HG02588 (cell line): ENCODE results near the gene NAA10.

ENCODE experiments used
- ATAC-seq: cut with Tn5 transposase; IDR thresholded peaks from one replicate; pipeline ENCODE4 v1.9.1; 2021; ENCODE audit warnings: mild to moderate bottlenecking, moderate library complexity; ENCODE audit not compliant: unreplicated experiment

Gene NAA10

DNA sequence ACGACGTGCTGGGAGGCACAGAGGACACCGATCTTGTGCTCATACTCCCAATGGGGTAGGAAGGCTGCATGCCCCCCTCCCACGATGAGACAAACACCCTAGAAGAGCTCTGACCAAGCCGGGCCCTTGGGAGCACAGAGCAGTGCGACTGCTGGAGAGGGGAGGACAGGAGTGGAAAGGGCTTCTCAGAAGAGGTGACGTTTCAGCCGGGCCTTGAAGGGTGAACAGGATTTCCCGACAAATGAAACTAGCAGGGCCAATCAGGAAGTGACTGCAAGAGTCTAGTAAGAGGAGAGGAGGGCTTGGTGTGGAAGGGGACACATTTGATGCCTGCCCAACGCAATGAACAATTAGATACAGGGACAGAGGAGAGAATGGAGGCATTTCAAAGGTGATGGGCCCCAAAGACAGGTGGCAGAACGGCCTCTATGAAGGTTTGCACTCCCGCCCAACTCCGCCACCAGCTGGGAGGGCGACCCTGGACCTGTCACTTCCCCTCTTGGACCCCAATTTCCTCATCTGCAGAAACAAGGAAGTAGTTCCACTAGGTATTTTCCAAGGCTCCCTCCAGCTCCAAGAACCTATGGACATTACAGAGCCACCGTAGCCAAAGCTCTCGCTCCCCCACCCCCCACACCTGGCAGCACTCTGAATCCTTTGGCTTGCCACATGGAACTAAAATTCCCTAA, 32.8 kb upstream of the NAA10 start:
- no peak for ATAC-seq

DNA sequence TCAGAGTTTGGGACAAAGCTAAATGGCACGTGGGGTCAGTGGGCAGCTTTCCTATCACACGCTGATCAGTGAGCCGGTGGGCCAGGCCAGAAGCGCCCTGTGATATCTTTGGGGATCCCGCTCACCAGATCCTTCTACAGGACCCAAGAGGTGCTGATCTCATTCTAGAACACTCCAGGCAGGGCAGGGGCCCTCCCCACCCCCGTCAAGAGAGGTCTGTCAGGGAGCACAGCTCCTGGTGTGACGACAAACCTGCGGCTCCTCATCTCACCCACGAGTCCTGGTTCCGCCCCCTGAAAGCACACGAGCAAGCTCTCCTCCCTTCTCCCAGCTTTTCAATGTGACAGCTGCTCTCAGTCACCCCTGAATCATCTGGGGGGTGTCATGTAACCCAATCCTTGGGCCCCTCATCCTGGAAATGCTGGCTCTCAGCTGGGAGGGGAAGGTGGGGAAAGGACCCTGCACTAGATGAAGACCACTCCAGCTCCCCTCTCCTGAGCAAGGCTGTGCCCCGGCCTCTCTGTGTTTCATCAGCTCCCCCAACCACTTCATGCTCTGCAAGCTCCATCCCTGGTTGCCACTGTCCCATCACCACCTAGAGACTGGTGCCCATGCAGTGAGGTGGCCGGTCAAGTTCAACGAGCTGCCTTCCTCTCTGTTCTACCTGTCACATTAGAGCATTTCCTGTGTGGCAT, 32.2 kb upstream of the NAA10 start:
- ATAC-seq, result no peak

DNA sequence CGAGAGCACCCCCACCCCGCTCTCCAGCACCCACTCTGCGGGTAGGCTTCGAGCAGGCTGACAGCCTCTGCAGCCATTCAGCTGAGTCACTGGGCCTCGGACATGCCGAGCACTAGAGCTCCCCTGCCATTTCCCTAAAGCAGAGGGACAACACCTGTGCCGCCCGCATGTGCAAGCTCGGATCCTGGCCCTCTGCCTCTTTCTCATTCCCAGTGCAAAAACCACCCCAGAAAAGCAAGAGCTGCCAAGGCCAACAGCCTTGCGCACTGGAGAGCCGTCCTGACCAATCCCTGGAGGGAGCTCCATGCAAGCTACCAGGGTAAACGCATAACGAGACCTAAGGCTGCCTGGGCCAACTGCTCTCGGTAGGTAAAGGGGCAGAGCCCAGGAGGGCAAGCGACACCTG, 31.4 kb upstream of the NAA10 start:
- ATAC-seq, result no peak

DNA sequence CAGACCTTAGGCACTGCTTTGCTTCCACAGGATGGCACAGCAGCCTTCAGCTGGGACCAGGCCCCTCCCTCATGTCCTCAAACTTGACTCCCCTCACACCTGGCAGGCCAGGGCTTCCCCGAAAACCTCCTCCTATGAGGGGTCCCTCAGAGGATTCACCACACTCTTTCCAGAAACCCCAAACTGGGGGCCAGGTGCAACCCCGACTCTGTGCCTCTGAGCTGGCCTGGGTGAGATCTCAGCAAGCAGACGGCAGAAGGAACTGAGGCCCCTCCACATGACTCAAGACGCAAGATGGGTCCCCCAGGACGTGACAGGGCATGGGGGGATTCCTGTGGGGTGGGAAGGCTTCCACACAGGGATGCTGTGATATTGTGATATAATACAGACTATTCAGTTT, 30.6 kb upstream of the NAA10 start:
- no peak for ATAC-seq

DNA sequence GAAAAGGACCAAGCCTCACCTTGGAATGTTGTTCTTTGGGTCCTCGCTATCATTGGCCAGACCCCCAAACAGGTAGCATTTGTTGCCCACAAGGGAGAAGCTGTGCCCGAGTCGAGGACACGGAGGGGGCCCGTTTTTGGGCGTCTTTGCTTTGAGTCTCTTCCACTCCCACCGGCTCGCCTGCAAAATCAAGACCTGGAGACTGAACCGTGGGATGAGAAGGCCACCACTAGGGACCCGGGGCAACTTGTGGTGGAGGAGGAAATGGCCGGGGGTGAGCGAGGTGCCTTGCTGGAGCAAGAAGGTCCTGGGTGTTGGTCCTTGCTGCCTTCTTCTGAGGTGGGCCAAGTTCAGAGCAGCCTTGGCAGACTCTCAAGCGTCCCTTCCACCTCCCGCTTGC, 29.3 kb upstream of the NAA10 start:
- ATAC-seq, result no peak

DNA sequence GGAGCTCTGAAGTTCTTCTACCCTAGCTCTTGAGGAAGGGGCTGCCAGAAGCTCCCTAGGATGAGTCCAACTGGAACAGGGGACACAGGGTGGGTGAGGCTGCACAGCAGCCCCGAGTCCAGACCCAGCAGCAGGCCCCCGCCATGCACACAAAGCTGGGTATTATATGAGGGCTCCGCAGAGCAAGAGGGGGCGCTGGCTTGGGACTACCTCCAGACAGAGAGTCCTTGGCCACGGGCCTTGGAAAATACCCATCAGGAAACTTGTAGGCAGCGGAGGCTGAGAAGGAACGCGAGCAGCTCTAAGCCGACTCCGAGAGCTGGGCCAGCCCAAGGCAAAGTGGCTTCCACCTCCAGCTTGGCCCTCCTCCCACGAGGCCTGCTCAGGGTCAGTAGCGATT, 28.7 kb upstream of the NAA10 start:
- no peak for ATAC-seq

DNA sequence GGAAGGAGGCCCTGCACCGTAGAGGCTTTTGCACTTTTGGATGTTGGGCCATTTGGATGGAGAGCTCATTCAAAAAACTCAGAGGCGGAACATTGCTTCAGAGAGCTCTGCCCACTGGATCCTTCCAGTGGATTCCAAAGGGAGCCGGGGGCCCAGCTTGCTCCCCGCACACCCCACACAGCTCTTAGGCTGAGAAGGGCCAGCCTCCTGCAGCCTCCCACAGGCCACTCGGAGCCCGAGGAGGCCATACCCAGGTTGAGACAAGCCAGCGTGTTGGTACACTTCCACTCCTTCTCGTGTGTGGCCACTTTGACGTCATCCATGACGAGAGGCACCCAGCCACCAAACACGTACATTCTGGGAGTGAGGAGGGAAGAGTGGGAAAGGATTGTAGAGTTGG, 26.5 kb upstream of the NAA10 start:
- ATAC-seq, result no peak

DNA sequence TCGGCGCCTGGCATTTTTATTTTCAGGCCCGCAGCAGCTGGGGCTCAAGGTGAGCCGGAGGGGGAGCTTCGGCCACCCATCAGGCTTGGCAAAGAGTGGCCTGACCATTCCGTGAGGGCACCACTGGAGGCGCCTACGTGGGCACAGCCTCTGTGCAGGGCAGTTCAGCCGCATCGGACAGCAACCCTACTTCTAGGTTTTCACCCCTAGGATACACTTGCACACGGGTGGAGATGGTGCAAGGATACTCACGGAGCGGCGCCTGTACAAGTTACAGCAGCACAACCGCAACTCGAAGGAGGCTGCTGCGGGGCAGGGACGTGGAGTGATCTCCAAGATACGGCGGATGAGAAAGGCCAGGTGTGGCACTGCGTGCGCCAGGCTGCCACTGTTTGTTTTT, 25.9 kb upstream of the NAA10 start:
- ATAC-seq, result no peak

DNA sequence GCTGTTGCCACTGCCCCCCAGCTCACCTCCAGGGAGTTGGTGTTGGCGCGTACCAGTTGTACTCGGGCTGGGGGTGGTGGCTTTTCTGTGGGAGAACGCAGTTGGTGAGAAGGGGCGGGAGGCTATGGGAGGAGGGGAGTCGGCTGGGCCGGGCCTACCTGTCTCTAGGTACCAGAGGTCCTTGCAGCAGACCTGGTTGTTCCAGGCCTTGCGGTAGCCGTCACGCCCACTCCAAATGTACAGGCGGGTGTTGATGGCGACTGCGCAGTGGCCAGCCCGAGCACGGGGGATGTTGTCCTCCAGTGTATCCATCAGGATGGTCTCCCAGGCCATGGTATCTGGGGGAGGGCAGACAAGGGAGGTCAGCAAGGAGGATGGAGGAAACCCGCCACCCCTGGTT, 25.2 kb upstream of the NAA10 start:
- ATAC-seq, result no peak

DNA sequence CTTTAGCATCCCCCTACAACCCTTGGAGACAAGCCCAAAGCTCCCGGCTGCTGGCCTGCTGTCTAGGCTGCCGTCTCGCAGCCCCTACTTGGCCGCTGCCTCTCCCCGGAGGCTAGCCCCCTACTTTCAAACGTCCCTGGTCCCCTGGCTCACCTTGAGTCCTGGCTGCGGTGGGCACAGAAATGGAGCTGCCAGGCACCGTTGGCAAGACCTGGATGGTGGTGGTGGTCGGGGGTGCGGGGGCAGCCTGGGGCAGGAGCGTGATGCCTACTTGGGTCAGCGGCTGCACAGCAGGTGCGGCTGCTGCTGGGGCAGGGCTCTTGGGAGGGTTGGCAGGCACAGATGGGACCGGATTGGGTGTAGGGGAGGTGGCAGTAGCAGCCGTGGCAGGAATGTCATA, 24.8 kb upstream of the NAA10 start:
- ATAC-seq, result no peak

DNA sequence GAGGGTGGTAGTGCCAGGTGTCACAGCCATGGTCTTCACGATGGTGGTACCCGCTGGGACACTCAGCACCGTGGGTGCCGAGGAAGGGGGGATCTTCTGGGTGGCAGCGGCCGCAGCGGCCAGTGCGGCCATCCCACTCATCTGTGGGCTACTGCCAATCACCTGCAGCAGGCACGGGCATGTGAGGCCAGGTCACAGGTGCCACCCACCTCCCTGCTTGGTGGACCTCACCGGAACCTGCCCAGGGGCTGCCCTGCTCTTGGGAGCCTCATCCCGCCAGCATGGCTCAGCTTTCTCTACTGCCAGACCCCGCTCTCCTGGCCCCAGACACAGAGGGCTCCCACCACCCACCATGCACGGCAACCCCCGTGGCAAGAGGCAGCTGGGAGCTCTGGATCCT, 23.8 kb upstream of the NAA10 start:
- no peak for ATAC-seq

DNA sequence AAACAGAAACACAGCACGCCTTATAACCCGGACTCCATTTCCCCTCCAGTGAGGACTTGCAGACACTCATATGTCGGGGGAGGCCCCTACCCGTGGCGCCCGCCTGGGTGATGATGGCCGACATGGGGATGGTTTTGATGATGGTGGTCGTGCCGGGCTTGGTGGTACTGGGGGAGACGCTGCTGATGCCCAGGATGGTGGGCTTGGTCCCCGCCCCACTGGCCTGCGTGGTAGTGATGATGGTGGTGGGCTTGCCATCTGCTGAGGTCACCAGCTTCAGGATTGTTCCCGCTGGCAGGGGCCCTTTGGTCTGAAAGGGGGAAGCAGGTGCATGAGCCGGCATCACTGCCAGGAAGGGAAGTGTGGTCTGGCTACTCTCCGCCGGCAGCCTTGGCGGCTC, 22.4 kb upstream of the NAA10 start:
- no peak for ATAC-seq

DNA sequence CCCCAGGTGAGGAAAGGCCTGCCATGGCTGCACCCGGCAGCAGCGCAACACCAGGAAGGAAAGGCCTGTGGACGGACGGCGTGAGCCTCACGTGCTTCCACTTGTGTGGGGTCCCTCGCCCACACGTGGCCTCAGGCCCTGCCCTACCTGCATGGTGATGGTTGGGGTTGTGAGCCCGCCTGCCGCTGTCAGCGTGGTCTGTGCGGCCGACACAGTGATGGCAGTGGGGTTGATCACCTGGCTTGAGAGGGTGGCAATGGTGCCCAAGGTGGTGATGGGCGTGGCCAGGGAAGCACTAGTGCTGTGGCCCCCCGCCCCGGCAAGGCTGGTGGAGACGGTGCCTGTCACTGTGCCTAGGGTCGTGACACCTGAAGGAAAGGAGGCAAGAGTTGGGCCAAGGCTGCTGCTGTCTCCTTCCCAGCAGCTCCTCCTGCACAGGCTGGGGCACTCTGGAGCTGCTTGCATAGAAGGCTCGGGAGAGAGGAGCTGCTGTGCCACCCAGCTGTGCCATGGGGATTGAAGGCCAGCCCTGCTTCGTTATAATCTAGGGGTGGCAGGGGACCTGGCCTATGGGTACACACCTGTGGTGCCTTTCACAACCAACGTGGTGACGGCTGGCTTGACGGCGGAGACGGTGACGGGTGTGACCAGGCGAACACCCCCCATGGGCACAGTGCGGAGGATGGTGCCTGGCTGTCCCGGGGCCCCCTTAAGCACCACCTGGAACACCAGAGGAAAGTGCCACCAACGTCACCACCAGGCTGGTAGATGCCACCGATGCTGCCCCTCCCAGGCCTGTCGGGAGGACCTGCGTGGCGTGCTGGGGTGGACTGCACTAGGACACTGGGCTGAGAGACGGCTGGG, 21.4 kb upstream of the NAA10 start:
- ATAC-seq, result no peak

DNA sequence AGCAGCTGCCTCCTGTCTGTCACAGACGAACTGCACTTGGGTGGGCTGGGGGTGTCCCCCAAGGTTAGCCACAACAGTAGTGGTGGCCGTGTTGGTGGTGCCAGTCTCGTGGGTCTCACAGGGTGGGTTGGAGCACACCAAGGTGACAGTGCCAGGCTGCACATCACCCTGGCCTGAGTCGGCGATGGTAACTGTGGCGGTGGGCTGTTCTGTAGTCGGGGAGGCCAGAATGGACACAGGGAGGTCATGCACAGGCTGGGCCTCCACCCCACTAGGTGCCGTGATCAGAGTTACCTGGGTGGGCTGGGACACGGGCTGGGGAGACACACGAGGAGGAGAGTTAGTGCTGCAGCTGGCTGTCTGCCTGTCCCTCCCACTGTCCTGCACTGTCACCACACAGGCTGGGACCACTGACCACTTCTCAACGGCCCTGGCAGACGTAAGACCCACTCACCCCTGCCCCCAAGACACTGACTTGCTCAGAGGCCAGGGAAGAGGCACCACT, 20.4 kb upstream of the NAA10 start:
- ATAC-seq, result no peak

DNA sequence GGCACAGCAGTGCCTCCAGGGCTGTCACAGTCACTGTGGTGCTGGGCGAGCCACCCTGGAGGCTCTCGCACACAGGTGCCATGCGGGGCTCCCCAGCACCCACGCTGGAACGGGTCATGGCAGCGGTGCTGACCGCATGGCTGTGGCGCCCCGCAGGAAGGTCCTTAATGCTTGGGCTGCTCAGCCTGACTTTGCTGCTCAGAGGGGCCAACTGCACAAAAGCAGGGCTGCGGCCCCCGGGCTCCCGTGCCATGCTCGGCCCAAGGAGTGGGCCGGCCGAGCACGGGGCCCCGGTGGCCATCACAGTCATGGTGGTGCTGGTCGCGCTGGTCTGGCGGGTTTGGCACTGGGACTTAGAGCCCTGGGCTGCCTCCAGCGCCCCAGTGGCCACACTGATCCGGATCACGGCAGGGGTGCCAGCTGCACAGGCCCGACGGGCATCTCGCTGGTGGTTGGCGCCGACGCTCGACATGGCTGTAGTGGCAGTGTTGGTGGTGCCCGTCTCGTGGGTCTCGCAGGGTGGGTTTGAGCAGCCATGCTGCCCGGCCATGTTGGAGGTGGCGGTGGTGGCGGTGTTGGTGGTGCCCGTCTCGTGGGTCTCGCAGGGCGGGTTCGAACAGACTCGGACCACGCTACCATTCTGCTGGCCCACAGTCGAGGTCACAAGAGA, 19.9 kb upstream of the NAA10 start:
- no peak for ATAC-seq

DNA sequence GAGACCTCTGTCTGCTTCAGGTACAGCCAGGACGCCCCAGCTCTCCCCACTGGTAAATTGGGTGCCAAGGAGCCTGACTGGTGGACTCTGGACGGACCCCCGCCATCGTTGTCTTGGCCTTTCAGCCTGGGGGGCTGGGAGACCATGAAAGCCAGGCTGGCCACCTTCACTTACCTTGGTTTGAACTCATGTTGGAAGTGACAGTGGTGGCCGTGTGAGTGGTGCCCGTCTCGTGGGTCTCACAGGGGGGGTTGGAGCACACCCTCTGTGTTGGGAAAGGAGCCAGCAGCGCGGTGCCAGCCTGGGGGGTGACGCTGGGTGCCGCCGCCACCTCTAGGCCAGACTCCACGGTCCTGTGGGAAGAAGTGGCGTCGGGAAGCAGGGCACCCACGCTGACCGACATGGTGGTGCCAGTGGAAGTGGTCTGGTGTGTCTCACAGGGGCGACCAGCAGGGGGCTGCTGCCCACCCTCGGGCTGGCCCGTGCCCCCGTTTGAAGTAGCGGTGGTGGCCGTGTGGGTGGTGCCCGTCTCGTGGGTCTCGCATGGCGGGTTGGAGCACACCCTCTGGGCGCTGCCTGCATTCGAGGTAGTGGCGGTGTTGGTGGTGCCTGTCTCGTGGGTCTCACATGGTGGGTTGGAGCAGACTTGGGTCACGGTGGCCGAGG, 19.2 kb upstream of the NAA10 start:
- ATAC-seq, result no peak

DNA sequence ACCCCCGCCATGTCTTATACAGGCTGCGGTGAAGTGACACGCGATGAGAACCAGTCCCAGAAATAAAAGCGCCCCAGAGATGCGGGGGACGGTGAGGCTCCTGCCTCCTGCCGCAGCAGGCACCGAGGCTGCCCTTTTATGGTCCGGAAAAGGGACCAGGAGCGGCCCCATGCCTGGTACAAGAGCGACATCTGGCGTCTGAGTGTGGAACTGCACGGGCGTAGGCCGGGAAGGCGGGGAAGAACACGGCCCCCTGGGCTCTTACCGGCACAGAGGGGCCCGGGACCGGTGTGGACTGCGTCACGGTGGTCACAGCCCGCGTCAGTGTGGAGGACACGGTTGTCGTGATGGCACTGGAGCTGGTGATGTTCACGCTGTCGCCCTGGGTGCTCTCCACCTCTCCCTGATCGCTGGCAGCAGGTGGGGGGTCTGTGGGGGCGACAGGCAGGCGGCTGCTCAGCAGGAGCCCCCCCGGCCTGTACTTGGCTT, 18.5 kb upstream of the NAA10 start:
- ATAC-seq, result no peak

DNA sequence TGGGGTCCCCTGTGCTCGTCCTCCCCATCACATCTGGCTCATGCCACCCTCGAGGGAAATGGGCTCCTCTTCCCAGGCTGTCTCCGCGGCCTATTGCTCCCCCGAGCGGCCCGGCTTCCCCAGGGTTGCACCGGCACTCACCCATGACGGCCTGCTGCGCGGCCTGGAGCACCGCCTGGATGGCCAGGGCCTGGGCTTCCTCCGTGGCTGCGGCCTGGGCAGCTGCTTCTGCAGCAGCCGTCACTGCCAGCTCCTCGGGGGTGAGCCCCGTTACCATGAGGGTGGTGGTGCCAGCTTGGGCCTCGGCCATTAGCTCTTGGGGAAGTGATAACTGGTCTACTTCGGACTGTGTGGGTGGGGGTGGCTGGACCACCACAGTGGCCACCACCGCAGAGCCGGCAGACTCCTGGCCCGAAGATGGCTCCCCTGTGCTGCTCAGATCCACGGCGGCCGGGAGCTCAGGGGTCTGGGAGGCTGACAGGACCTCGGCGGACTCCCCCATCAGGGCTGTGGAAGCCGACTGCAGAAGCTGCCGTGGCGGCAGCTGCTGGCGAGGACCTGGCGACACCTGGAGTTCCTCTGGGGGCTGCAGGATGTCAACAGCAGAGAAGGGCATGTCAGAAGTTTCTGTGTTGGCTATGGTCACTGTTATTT, 17.7 kb upstream of the NAA10 start:
- ATAC-seq, result no peak

DNA sequence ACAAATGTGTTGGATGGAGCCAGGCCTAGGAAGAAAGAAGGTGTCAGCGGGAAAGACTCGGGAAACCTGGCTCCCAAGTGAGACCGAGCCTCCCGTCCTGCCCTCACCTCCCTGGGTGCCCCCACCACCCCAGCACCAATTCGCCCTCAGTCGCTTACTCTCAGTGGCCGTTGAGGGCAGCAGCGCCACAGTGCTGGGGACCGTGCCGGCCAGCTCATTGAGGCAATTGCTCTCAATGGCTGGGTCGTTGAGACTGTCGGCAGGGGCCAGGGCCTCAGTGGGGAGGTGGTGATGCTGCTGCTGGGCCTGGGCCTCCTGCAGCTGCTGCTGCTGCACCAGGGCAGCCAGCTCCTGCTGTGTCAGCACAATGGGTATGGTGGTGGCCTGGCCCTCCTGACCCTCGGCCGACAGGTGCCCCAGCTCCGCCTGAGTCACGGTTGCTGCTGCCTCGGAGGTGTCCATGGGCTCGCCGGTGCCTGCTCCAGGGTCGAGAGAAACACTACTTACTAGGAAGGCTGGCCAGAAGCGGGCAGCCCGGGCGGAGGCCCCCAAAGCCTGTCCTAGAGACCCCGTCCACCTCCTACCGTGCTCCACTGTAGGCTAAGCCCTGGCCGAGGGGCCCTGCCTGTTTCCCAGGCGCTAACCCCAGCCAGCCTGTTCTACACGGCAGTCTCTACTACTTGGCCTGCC, 17.0 kb upstream of the NAA10 start:
- no peak for ATAC-seq
